ENCODE data around the gene TRIM46. TPM values are rescaled to one million over a fixed set of nuclear protein-coding genes. Genes with fewer than 3 reads are reported as not detected.

TRIM46 gene
- total and polyA plus RNA-seq, 9 of the 15 experiments (the other 6 are each of a cell fraction or from before 2014, with no cell fraction given), result 0.05 to 0.60 (median 0.16) TPM; not detected in 3

GRCh38 chr1:155139895-155140629 is 33.6 kb upstream of the TRIM46 start, which contains the start of gene DPM3 (continued):
- TF ChIP-seq MBD2 (IDR thresholded peaks at IDR 0.05; ENCODE audit: borderline replicate concordance, low read depth) (peak; percentile 84), MNT (conservative IDR thresholded peaks at IDR 0.05) (peak; percentile 42 to 64; a peak in 3 of 4 replicates), ATF6 (CRISPR knock-in tag; IDR thresholded peaks at IDR 0.05) (peak; percentile 81; the same call in 1 of the 2 replicates), LCOR (CRISPR knock-in tag; IDR thresholded peaks at IDR 0.05) (peak; percentile 50; the same call in 1 of the 2 replicates), RNF2 (IDR thresholded peaks at IDR 0.05) (no peak), HMG20B (CRISPR knock-in tag; IDR thresholded peaks at IDR 0.05) (no peak), CUX1 (CRISPR knock-in tag; IDR thresholded peaks at IDR 0.05) (no peak), ZNF668 (CRISPR knock-in tag; IDR thresholded peaks at IDR 0.05) (no peak), TCF3 (CRISPR knock-in tag; IDR thresholded peaks at IDR 0.05) (0 out of 2 replicates have a peak, but pooled peaks have one; percentile 13), MAFG (tag; conservative IDR thresholded peaks at IDR 0.05) (no peak), ZNF121 (CRISPR knock-in tag; conservative IDR thresholded peaks at IDR 0.05) (no peak), PKNOX1 (IDR thresholded peaks at IDR 0.05) (peak; percentile 84), RFX5 (IDR thresholded peaks at IDR 0.05; ENCODE audit: low read depth, low read length) (no peak), MAFK (IDR thresholded peaks at IDR 0.05; ENCODE audit: low read length) (no peak), RAD51 (IDR thresholded peaks at IDR 0.05; ENCODE audit: borderline replicate concordance, low read depth) (0 out of 2 replicates have a peak, but pooled peaks have one; percentile 4), PHF8 (IDR thresholded peaks at IDR 0.05; ENCODE audit: borderline replicate concordance, low read length) (peak; percentile 81; the same call in 1 of the 2 replicates), ZNF76 (CRISPR knock-in tag; IDR thresholded peaks at IDR 0.05; ENCODE audit: borderline replicate concordance) (peak; percentile 56; the same call in 1 of the 2 replicates)
